GM12878 (cell line): Measurements from ENCODE around the gene SNX33. TPM values are rescaled to one million over a fixed set of nuclear protein-coding genes. Genes with fewer than 3 reads are reported as not detected.

ENCODE experiments used
- ATAC-seq: fragments of 200-7000 bp; cut with Tn5 transposase; 3 replicates; pipeline ENCODE4 v1.9.1; 2020; ENCODE audit warnings: mild to moderate bottlenecking, moderate library complexity
- BruUV-seq: library from RNA; stranded (reverse); fragments of 400-500 nt; replicated peaks from 2 replicates; lab custom pipeline; 2021; lab: Mats Ljungman, UMichigan
- CTCF ChIA-PET: fragments of 300-600 bp; sonication (Branson Sonifier 250); formaldehyde crosslinking; extraction: SDS; loops from one replicate; lab custom pipeline; 2021; ENCODE audit warnings: inconsistent platforms; lab: Yijun Ruan, JAX
- POLR2A ChIA-PET: fragments of 350-600 bp; formaldehyde crosslinking; extraction: SDS; loops from one replicate; lab custom pipeline; 2021; ENCODE audit warnings: inconsistent platforms; lab: Charles Lee
- RAD21 ChIA-PET: fragments of 300-600 bp; sonication (Branson Sonifier 250); formaldehyde crosslinking; loops from one replicate; lab custom pipeline; 2023; ENCODE audit warnings: antibody characterized with exemption; ENCODE audit not compliant: unreplicated experiment; lab: Charles Lee
- SMC1A ChIA-PET: fragments of 300-600 bp; sonication (Branson Sonifier 250); formaldehyde crosslinking; loops from one replicate; lab custom pipeline; 2023; ENCODE audit not compliant: unreplicated experiment, uncharacterized antibody; lab: Charles Lee
- DNase-seq: peaks from one replicate; pipeline ENCODE4 v3.0.0-alpha.2; 2011; ENCODE audit warnings: low read depth, low spot score
- FAIRE-seq: peaks from 3 replicates; lab custom pipeline; 2011; peaks lifted over from hg19 to GRCh38; lab: Jason Lieb, UNC
- H2AFZ ChIP-seq: 2 replicates; pipeline ENCODE4 v1.6.0; 2011; ENCODE audit warnings: low read depth, low read length, control low read depth; ENCODE audit not compliant: control insufficient read depth
- H3K27ac ChIP-seq: 2 replicates; pipeline ENCODE4 v1.5.1; 2011; ENCODE audit warnings: control low read depth; ENCODE audit not compliant: control insufficient read depth, insufficient read depth
- H3K27me3 ChIP-seq, 2 experiments: replicated peaks in 1 of 2; 2 replicates each; pipeline versions ENCODE4 v1.6.0 to v1.6.1; 2011; ENCODE audit warnings: low read length in 1 of 2; ENCODE audit not compliant: control insufficient read depth in 2 of 2, insufficient read depth in 2 of 2
- H3K36me3 ChIP-seq, 2 experiments: 2 replicates each; pipeline ENCODE4 v1.5.1; 2011; ENCODE audit warnings: low read length in 1 of 2; ENCODE audit not compliant: control insufficient read depth in 2 of 2, insufficient read depth in 2 of 2
- H3K4me1 ChIP-seq: 2 replicates; pipeline ENCODE4 v1.6.1; 2011; ENCODE audit warnings: mild to moderate bottlenecking, low read length, moderate library complexity, mixed read lengths; ENCODE audit not compliant: control insufficient read depth, insufficient read depth
- H3K4me2 ChIP-seq: 2 replicates; pipeline ENCODE4 v1.6.0; 2011; ENCODE audit warnings: control low read depth; ENCODE audit not compliant: control insufficient read depth, insufficient read depth
- H3K4me3 ChIP-seq: fragments of 200-600 bp; sonication (generic); 2 replicates; pipeline ENCODE4 v1.5.1; 2016
- H3K79me2 ChIP-seq: 2 replicates; pipeline ENCODE4 v1.6.0; 2011; ENCODE audit warnings: low read length; ENCODE audit not compliant: control insufficient read depth, insufficient read depth
- H3K9ac ChIP-seq: 2 replicates; pipeline ENCODE4 v1.8.0; 2011; ENCODE audit warnings: low read length, control low read depth, mixed read lengths; ENCODE audit not compliant: control insufficient read depth, insufficient read depth
- H3K9me3 ChIP-seq: replicated peaks from 3 replicates; pipeline ENCODE4 v1.5.1; 2011; ENCODE audit warnings: mild to moderate bottlenecking, low read length; ENCODE audit not compliant: control insufficient read depth, insufficient read depth
- H4K20me1 ChIP-seq: 2 replicates; pipeline ENCODE4 v1.6.0; 2011; ENCODE audit not compliant: control insufficient read depth, insufficient read depth
- EP300 ChIP-seq, 2 experiments: fragments of 150-350 bp in 1 of 2; IDR thresholded peaks; 2 replicates each; pipeline ENCODE4 v1.6.1; 2011 to 2012; ENCODE audit warnings: low read depth in 2 of 2, low read length in 2 of 2, borderline replicate concordance in 1 of 2, improper control_type of control experiment in 1 of 2, inconsistent platforms in 1 of 2; ENCODE audit not compliant: control insufficient read depth in 1 of 2
- FOXK2 ChIP-seq: fragments of 450-650 bp; IDR thresholded peaks from 2 replicates; pipeline ENCODE4 v1.6.1; 2017; ENCODE audit warnings: mild to moderate bottlenecking, moderate library complexity
- IRF4 ChIP-seq: IDR thresholded peaks from 2 replicates; pipeline ENCODE4 v1.6.1; 2011; ENCODE audit warnings: low read depth, low read length
- JUNB ChIP-seq: IDR thresholded peaks from 2 replicates; pipeline ENCODE4 v1.6.1; 2016; ENCODE audit warnings: antibody characterized with exemption, mild to moderate bottlenecking
- KLF5 ChIP-seq: fragments of 450-650 bp; IDR thresholded peaks from 2 replicates; pipeline ENCODE4 v1.6.1; 2014; ENCODE audit warnings: mild to moderate bottlenecking; ENCODE audit not compliant: partially characterized antibody
- NKRF ChIP-seq: fragments of 450-650 bp; conservative IDR thresholded peaks from 2 replicates; pipeline ENCODE4 v1.6.1; 2017; ENCODE audit warnings: mild to moderate bottlenecking, moderate library complexity
- SP1 ChIP-seq: IDR thresholded peaks from one replicate; pipeline ENCODE4 v1.6.1; 2011; ENCODE audit warnings: low read depth, low read length
- SUZ12 ChIP-seq: fragments of 200-600 bp; sonication (generic); IDR thresholded peaks from one replicate; pipeline ENCODE4 v1.6.1; 2018; ENCODE audit warnings: antibody characterized with exemption, mild to moderate bottlenecking; ENCODE audit not compliant: unreplicated experiment
- WRNIP1 ChIP-seq: IDR thresholded peaks from 2 replicates; pipeline ENCODE4 v1.6.1; 2011; ENCODE audit warnings: low read depth, low read length, improper control_type of control experiment, borderline replicate concordance
- ZBTB4 ChIP-seq: fragments of 450-650 bp; formaldehyde crosslinking; IDR thresholded peaks from 2 replicates; pipeline ENCODE4 v1.4.0; 2022; ENCODE audit warnings: mild to moderate bottlenecking, moderate library complexity
- ZNF384 ChIP-seq: IDR thresholded peaks from 2 replicates; pipeline ENCODE4 v1.6.1; 2012; ENCODE audit warnings: low read depth, mild to moderate bottlenecking, low read length, improper control_type of control experiment, borderline replicate concordance
- WGBS: methylation state at CpG from one replicate; pipeline ENCODE4 v1.1.6; 2016; ENCODE audit warnings: low lambda C conversion rate; ENCODE audit not compliant: insufficient replicate concordance, insufficient coverage; ENCODE audit errors: missing lambda C conversion rate; 5-methylcytosine and 5-hydroxymethylcytosine counted together
- in situ Hi-C: fragments of 300-500 bp; cut with MboI; formaldehyde crosslinking; loops from 9 replicates; pipeline ENCODE4 v1.14.3; 2018; ENCODE audit warnings: mixed read lengths
- intact Hi-C: fragments of 100-400 bp; cut with micrococcal nuclease; formaldehyde crosslinking; loops from one replicate; pipeline ENCODE4 v1.14.2; 2022; ENCODE audit not compliant: unreplicated experiment
- polyA plus RNA-seq, 11 experiments: library from polyadenylated mRNA; depleted of rRNA in 4 of 11; unstranded in 6 of 11; stranded (reverse) in 5 of 11; fragments of >200 nt; fragmentation: Nextera tagmentation in 4 of 11; fragmentation: Illumina TruSeq in 1 of 11; extraction: Ambion mirVana in 4 of 11; extraction: Trizol in 1 of 11; gene quantifications; 1 replicate in 1 of 11; 2 replicates in 10 of 11; pipeline versions ENCODE4 v1.2.1 to v1.2.3, GENCODE V29; 2011 to 2016; ENCODE audit warnings: inconsistent platforms in 2 of 11, missing spikeins in 2 of 11, low read depth in 1 of 11
- total RNA-seq, 4 experiments: library from RNA; depleted of rRNA in 3 of 4; stranded (reverse); fragments of >200 nt in 3 of 4; fragmentation: Illumina TruSeq in 1 of 4; extraction: Trizol in 1 of 4; gene quantifications; 2 replicates each; pipeline versions ENCODE4 v1.2.1 to v1.2.3, GENCODE V29; 2013 to 2021

Gene SNX33
- total and polyA plus RNA-seq, 10 of the 15 experiments (the other 5 are each of a cell fraction or from before 2014, with no cell fraction given): 0.13 to 1.9 (median 0.55) TPM

- no peaks in the 10 kb centered on the region for H3K9me3 ChIP-seq
- H4K20me1 ChIP-seq: no peaks in the 10 kb centered on the region
- no peaks in the 10 kb centered on the region for H3K36me3 ChIP-seq
- no TSS peak for BruUV-seq
- ATAC-seq: no peak
- H3K27ac ChIP-seq: no peak overlapping the region
- H3K4me1 ChIP-seq: no peaks in the 10 kb centered on the region
- in situ Hi-C loops (loop anchor here (25.0 kb wide), 1 partner anchor 641 kb away; the partner anchor contains the start of gene PPCDC), intact Hi-C loops (no loop called here)
- no peak overlapping the region for H2AFZ ChIP-seq
- peaks cover 0 to 2% of the 10 kb centered on the region in 2 experiments; a peak in 2 of 4 replicates for H3K27me3 ChIP-seq
- CTCF ChIA-PET: no interaction called here
- RAD21 ChIA-PET: interaction anchor here (1.6 kb wide), 1 partner anchor 14 kb away, joined by 5 read pairs; the partner anchor contains the start of gene IMP3
- no peak for TF ChIP-seq SP1
- no peak for TF ChIP-seq ZBTB4
- TF ChIP-seq NKRF: no peak
- TF ChIP-seq KLF5: no peak
- TF ChIP-seq WRNIP1: no peak
- no peak for TF ChIP-seq EP300 (IDR thresholded peaks at IDR 0.05; ENCODE audit: borderline replicate concordance in 1 of 2, control insufficient read depth in 1 of 2, low read depth in 2 of 2, low read length in 2 of 2)
- TF ChIP-seq ZNF384: no peak
- no peak for TF ChIP-seq JUNB
- TF ChIP-seq FOXK2: no peak
- no peak for TF ChIP-seq SUZ12
- TF ChIP-seq IRF4: no peak
- SMC1A ChIA-PET: no interaction called here
- DNase-seq: no peak
- H3K9ac ChIP-seq: no peak overlapping the region
- no peak for FAIRE-seq
- no peak overlapping the region for H3K4me3 ChIP-seq
- H3K79me2 ChIP-seq: no peaks in the 10 kb centered on the region
- WGBS: 42% methylated on average over 16 of the region's 16 CpGs
- POLR2A ChIA-PET: interaction anchor here (0.7 to 1.0 kb wide), 2 partner anchors 13 to 1667 kb away, joined by 3 to 6 read pairs; partner anchors contain the start of gene IMP3
- H3K4me2 ChIP-seq: no peak overlapping the region
Observed at GRCh38 chr15:75653347-75653913, 5.7 kb downstream of the SNX33 start.
